Brain pericyte (primary cell): ENCODE data around the gene AUNIP.

ENCODE experiments used
- DNase-seq: peaks from one replicate; pipeline ENCODE4 v3.0.0-alpha.2; 2012; ENCODE audit warnings: low read depth, low spot score

Gene AUNIP

GRCh38 chr1:25795211-25795610, 64.0 kb downstream of the AUNIP start:
- no peak for DNase-seq

- DNase-seq = no peak
These were observed 64.9 kb downstream of the AUNIP start for GRCh38 chr1:25794325-25794724.

DNA sequence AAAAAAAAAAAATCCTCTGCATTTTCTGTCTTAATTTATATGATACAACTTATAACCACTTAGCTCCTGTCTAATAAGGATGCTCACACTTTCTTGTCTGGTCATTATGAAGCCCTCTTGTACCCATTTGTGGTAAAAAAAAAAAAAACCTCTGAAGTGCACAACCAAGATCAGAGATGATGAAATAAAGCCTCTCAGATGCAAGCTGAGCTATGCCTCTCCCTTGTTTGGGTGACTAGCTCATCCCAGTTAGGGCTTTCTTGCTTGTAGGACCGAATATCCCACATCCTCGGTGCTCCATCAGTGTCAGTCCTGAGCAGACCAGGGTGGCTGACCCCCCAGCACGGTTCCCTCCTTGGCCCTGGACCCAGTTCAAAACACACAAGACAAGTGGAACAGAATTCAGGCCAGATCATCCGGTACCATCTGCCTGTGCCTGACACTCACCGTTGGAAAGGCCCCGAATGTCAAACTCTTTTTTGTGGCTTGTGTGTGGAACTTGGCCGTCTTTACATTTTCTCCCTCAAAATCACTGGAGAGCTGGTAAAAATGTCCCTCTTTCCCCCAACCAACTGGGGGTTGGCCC, 65.6 kb downstream of the AUNIP start:
- DNase-seq = no peak

- DNase-seq = no peak
These were observed 67.1 kb downstream of the AUNIP start for GRCh38 chr1:25792115-25792514.

- DNase-seq = no peak
These were observed 68.8 kb downstream of the AUNIP start for GRCh38 chr1:25790472-25790871.

GRCh38 chr1:25787760-25788166, 71.5 kb downstream of the AUNIP start:
- DNase-seq = no peak

DNA sequence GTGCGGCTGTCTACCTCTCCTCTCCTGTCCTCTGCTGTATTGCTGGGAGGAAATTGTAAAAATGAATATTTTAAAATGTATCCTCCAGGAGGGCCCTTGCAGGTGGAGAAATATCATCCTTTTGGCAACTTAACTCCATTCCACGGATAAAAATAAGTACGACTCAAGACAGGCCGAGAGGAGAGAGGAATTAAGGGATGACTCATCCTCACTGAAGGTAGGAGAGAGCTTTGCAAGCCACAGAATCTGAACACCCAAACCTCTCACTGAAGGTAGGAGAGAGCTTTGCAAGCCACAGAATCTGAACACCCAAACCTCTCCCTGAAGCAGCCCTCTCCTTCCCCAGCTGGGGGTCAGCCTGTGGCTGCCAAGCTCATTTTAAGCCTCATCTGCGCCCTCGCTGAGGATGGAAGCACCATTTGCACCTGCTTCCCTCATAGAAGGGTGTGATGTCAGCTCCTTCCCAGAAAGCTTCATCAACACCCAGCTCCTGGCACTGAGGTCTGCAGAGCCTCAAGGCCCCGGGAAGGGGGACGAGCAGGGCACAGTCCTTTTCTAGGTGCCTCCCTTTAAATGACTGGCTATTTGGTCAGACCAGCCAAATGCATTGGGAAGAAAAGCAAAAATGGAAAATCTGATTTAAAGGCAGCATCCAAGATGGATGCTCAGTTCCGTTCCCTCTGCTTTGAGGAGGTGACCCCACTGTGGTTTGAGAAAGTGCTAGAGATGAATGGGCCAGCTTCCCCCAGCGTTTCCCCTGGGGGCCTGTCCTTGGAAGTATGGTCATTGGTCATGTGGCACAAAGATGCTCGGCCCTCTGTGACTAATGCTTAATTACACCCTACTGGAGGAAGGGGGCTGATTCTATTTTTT, 72.1 kb downstream of the AUNIP start:
- no peak for DNase-seq

DNA sequence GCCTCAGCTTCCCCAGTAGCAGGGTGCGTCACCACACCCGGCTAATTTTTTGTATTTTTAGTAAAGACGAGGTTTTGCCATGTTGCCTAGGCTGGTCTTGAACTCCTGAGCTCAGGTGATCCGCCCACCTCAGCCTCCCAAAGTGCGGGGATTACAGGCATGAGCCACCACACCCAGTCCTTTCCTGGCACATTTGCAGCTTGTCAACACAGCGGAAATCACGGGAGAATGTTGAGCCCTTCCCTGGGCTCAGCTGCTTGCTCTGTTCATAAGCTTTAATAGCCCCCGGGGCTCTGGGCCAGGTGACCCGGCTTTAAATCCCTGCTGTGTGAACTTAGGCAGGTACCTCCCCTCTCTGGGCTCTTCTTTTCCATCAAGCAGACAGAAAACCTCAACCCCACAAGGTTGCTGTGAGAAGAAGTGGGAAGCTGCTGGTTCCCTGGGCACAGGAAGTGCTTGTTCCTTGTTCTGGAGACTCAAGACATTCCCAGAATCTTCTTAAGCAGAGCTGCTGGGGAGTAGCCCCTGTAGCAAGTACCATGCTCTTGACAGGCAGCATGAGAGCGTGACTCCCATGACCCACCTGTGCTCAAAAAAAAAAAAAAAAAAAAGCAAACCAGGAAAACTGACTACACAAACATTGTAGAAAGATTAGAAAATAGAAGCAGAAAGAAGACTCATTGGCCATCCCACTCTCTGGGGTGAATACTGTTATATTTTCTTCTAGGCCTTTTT, 73.8 kb downstream of the AUNIP start:
- DNase-seq = no peak

- DNase-seq = no peak
These were observed 74.6 kb downstream of the AUNIP start for GRCh38 chr1:25784575-25785051.
